OCI-LY1 (cell line): Measurements from ENCODE around the gene PGM2L1.

ENCODE experiments used
- H2AFZ ChIP-seq: fragments of 200-600 bp; sonication (generic), shearing (Covaris generic); 2 replicates; pipeline ENCODE4 v1.6.0; 2014; ENCODE audit warnings: antibody characterized with exemption, mild to moderate bottlenecking, low read length
- H3F3A ChIP-seq: fragments of 200-600 bp; sonication (generic), shearing (Covaris generic); 2 replicates; pipeline ENCODE4 v1.6.0; 2014; ENCODE audit warnings: mild to moderate bottlenecking, antibody characterized with exemption, low read length, moderate library complexity; ENCODE audit not compliant: insufficient read depth
- H3K27ac ChIP-seq: fragments of 200-600 bp; sonication (generic); 2 replicates; pipeline ENCODE4 v1.5.1; 2014; ENCODE audit warnings: low read length, mixed run types, mild to moderate bottlenecking, low read depth; ENCODE audit not compliant: poor library complexity, severe bottlenecking
- H3K27me3 ChIP-seq: fragments of 200-600 bp; sonication (generic); 2 replicates; pipeline ENCODE4 v1.6.0; 2014; ENCODE audit warnings: antibody characterized with exemption, mild to moderate bottlenecking, low read length, moderate library complexity; ENCODE audit not compliant: insufficient read depth
- H3K36me3 ChIP-seq: fragments of 200-600 bp; sonication (generic); 2 replicates; pipeline ENCODE4 v1.6.1; 2014; ENCODE audit warnings: mild to moderate bottlenecking, antibody characterized with exemption, low read length, moderate library complexity, mixed read lengths; ENCODE audit not compliant: insufficient read depth
- H3K4me1 ChIP-seq: fragments of 200-600 bp; sonication (generic); 2 replicates; pipeline ENCODE4 v1.5.1; 2014; ENCODE audit warnings: mild to moderate bottlenecking, low read length, moderate library complexity; ENCODE audit not compliant: insufficient read depth, severe bottlenecking
- H3K4me2 ChIP-seq: fragments of 200-600 bp; sonication (generic), shearing (Covaris generic); 2 replicates; pipeline ENCODE4 v1.6.1; 2014; ENCODE audit warnings: low read length
- H3K4me3 ChIP-seq: fragments of 200-600 bp; sonication (generic); 2 replicates; pipeline ENCODE4 v1.5.1; 2014; ENCODE audit warnings: low read length, low read depth, mild to moderate bottlenecking, mixed read lengths; ENCODE audit not compliant: poor library complexity, severe bottlenecking
- H3K79me2 ChIP-seq: fragments of 200-600 bp; shearing (Covaris generic); 2 replicates; pipeline ENCODE4 v1.6.1; 2016; ENCODE audit warnings: mixed run types, low read length, mixed read lengths; ENCODE audit not compliant: insufficient read depth
- H3K9ac ChIP-seq: fragments of 200-600 bp; sonication (generic), shearing (Covaris generic); 2 replicates; pipeline ENCODE4 v1.6.1; 2014; ENCODE audit warnings: mild to moderate bottlenecking, low read length, mixed read lengths
- H3K9me2 ChIP-seq: fragments of 200-600 bp; sonication (generic), shearing (Covaris generic); 2 replicates; pipeline ENCODE4 v1.6.1; 2014; ENCODE audit warnings: low read depth, mild to moderate bottlenecking, low read length, mixed read lengths
- H3K9me3 ChIP-seq: fragments of 200-600 bp; shearing (Covaris generic); 2 replicates; pipeline ENCODE4 v1.6.1; 2014; ENCODE audit warnings: low read length, mixed read lengths
- H4K20me1 ChIP-seq: fragments of 200-600 bp; sonication (generic), shearing (Covaris generic); 2 replicates; pipeline ENCODE4 v1.6.0; 2016; ENCODE audit warnings: mild to moderate bottlenecking, low read length; ENCODE audit not compliant: insufficient read depth
- EZH2 ChIP-seq: fragments of 200-600 bp; sonication (generic), shearing (Covaris generic); IDR thresholded peaks from 2 replicates; pipeline ENCODE4 v1.8.0; 2017; ENCODE audit warnings: borderline replicate concordance, mixed run types, mild to moderate bottlenecking, antibody characterized with exemption, low read length, moderate library complexity, mixed read lengths
- TF ChIP-seq, protein P1 (sequence below): fragments of 200-600 bp; sonication (generic), shearing (Covaris generic); IDR thresholded peaks from 2 replicates; pipeline ENCODE4 v1.5.1; 2017; ENCODE audit warnings: mild to moderate bottlenecking, antibody characterized with exemption, low read length, moderate library complexity, mixed read lengths

The PGM2L1 gene

DNA sequence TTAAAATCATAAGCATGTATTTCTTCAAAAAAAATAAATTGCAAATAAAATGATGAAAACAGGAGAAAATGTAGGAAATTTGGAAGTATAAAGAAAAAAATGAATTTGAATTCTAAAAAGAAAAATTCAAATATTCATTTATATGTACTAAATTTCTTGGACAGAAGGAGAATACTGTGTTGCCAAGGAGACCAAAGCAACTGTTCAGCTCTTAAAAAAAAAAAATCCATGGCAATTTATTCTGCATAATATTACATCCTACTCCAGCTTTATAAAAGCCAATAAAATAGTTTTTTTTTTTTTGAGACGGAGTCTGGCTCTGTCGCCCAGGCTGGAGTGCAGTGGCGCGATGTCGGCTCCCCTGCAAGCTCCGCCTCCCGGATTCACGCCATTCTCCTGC, 6.0 kb downstream of the PGM2L1 start:
- H3K27ac ChIP-seq = no peak overlapping the region
- H3K4me1 ChIP-seq = no peaks in the 10 kb centered on the region
- H3K27me3 ChIP-seq = no peaks in the 10 kb centered on the region
- no peaks in the 10 kb centered on the region for H3K79me2 ChIP-seq
- H3K9me3 ChIP-seq = no peaks in the 10 kb centered on the region
- no peaks in the 10 kb centered on the region for H3K9me2 ChIP-seq
- no peak overlapping the region for H3K4me2 ChIP-seq
- H3K9ac ChIP-seq = no peak overlapping the region
- H3F3A ChIP-seq = no peaks in the 10 kb centered on the region
- no peak overlapping the region for H2AFZ ChIP-seq
- TF ChIP-seq EZH2 = no peak
- TF ChIP-seq, protein P1, sequence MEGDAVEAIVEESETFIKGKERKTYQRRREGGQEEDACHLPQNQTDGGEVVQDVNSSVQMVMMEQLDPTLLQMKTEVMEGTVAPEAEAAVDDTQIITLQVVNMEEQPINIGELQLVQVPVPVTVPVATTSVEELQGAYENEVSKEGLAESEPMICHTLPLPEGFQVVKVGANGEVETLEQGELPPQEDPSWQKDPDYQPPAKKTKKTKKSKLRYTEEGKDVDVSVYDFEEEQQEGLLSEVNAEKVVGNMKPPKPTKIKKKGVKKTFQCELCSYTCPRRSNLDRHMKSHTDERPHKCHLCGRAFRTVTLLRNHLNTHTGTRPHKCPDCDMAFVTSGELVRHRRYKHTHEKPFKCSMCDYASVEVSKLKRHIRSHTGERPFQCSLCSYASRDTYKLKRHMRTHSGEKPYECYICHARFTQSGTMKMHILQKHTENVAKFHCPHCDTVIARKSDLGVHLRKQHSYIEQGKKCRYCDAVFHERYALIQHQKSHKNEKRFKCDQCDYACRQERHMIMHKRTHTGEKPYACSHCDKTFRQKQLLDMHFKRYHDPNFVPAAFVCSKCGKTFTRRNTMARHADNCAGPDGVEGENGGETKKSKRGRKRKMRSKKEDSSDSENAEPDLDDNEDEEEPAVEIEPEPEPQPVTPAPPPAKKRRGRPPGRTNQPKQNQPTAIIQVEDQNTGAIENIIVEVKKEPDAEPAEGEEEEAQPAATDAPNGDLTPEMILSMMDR = no peak
- no peaks in the 10 kb centered on the region for H4K20me1 ChIP-seq
- H3K4me3 ChIP-seq = no peak overlapping the region
- no peaks in the 10 kb centered on the region for H3K36me3 ChIP-seq

DNA sequence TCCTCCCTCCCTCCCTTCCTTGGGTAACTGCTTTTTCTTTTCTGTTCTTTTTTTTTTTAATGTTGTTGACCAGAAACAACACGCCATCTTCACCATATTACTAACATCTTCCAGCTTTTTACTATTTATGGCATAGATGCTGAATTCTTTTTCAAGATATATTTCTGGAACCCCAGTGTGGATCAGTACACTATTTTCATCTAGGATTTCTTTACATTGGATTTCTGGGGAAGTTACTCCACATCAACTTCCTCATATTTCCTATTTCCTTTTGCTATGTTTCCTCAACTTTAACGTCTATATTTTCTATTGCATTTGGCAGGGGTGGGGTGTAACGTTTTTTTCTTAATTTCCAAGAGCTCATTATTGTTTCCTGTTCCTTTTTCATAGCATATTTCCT, 7.0 kb downstream of the PGM2L1 start:
- TF ChIP-seq, protein P1 = no peak
- no peak for TF ChIP-seq EZH2
- H3K27me3 ChIP-seq = no peaks in the 10 kb centered on the region
- no peaks in the 10 kb centered on the region for H4K20me1 ChIP-seq
- H3K4me2 ChIP-seq = no peak overlapping the region
- no peak overlapping the region for H2AFZ ChIP-seq
- H3K4me3 ChIP-seq = no peak overlapping the region
- H3K36me3 ChIP-seq = no peaks in the 10 kb centered on the region
- H3K4me1 ChIP-seq = no peaks in the 10 kb centered on the region
- H3F3A ChIP-seq = no peaks in the 10 kb centered on the region
- H3K79me2 ChIP-seq = no peaks in the 10 kb centered on the region
- no peak overlapping the region for H3K9ac ChIP-seq
- no peaks in the 10 kb centered on the region for H3K9me3 ChIP-seq
- H3K9me2 ChIP-seq = no peaks in the 10 kb centered on the region
- H3K27ac ChIP-seq = no peak overlapping the region

DNA sequence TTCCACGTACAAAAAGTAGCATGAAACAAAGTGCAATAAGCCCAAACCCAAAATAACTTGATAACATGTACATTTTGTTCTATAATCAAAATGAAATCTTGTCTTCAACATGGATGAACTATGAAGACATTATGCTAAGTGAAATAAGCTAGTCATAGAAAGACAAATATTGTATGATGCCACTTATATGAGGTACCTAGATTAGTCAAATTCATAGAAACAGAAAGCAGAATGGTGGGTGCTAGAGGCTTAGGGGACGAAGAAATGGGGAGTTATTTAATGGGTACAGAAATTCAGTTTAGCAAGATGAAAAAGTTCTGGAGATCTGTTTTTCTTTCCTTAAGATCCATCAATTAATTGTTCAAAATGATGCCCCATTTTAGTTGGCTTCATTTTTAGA, 7.5 kb downstream of the PGM2L1 start:
- Histone ChIP-seq H3K9ac (no peak overlapping the region), H3F3A (no peaks in the 10 kb centered on the region), H2AFZ (no peak overlapping the region), H3K36me3 (no peaks in the 10 kb centered on the region), H3K4me3 (no peak overlapping the region), H3K4me1 (no peaks in the 10 kb centered on the region), H3K9me2 (no peaks in the 10 kb centered on the region), H3K79me2 (no peaks in the 10 kb centered on the region), H3K4me2 (no peak overlapping the region), H4K20me1 (no peaks in the 10 kb centered on the region), H3K27me3 (no peaks in the 10 kb centered on the region), H3K9me3 (no peaks in the 10 kb centered on the region), H3K27ac (no peak overlapping the region)
- TF ChIP-seq, protein P1 = no peak
- no peak for TF ChIP-seq EZH2
